Right lobe of liver (tissue), 6 donors: ENCODE data around the gene AMOTL2. TPM values are rescaled to one million over a fixed set of nuclear protein-coding genes. Genes with fewer than 3 reads are reported as not detected.

ENCODE experiments used
- ATAC-seq, 4 donors: fragments of 200-7000 bp; cut with Tn5 transposase; one replicate each; pipeline ENCODE4 v1.9.1; 2020; ENCODE audit warnings: mild to moderate bottlenecking in 4 of 4, moderate library complexity in 4 of 4
- DNase-seq, 3 donors: peaks; one replicate each; pipeline ENCODE4 v3.0.0-alpha.2; 2020
- H3K27ac ChIP-seq, 3 donors: fragments of 200-600 bp; one replicate each; pipeline ENCODE4 v1.8.0; 2022
- H3K27me3 ChIP-seq, 2 donors: fragments of 200-600 bp; one replicate each; pipeline ENCODE4 v1.8.0; 2022
- H3K36me3 ChIP-seq, 4 donors: fragments of 200-600 bp; sonication (generic) in 1 of 4; one replicate each; pipeline versions ENCODE4 v1.5.1 to v1.8.0; 2017 to 2022; ENCODE audit warnings: control low read depth in 1 of 4
- H3K4me1 ChIP-seq, 4 donors: fragments of 200-600 bp; sonication (generic) in 1 of 4; one replicate each; pipeline versions ENCODE4 v1.5.1 to v1.8.0; 2017 to 2022; ENCODE audit warnings: control low read depth in 1 of 4
- H3K4me3 ChIP-seq, 3 donors: fragments of 200-600 bp; one replicate each; pipeline ENCODE4 v1.8.0; 2022
- H3K9me3 ChIP-seq, 4 donors: fragments of 200-600 bp; sonication (generic) in 1 of 4; one replicate each; pipeline versions ENCODE4 v1.5.1 to v1.8.0; 2017 to 2022; ENCODE audit warnings: control low read depth in 1 of 4
- CTCF ChIP-seq, 4 donors: fragments of 200-600 bp in 3 of 4; fragments of 450-650 bp in 1 of 4; IDR thresholded peaks; one replicate each; pipeline versions ENCODE4 v1.5.1 to v1.8.0; 2016 to 2022; ENCODE audit warnings: antibody characterized with exemption in 4 of 4, mild to moderate bottlenecking in 2 of 4
- POLR2A ChIP-seq: fragments of 450-650 bp; IDR thresholded peaks from one replicate; pipeline ENCODE4 v1.6.1; 2017; ENCODE audit warnings: antibody characterized with exemption, mild to moderate bottlenecking
- whole genome bisulfite sequencing: methylation state at CpG from one replicate; pipeline ENCODE4 v1.1.6; 2018; ENCODE audit warnings: low coverage, low lambda C conversion rate; ENCODE audit not compliant: insufficient coverage; ENCODE audit errors: missing lambda C conversion rate; 5-methylcytosine and 5-hydroxymethylcytosine counted together
- intact Hi-C, 2 donors: fragments of 100-400 bp; cut with DNase I; formaldehyde crosslinking; loops; one replicate each; pipeline versions ENCODE4 v1.11.2 to v1.14.1; 2022
- total RNA-seq, 6 experiments: library from RNA; depleted of rRNA in 2 of 6; stranded (reverse); fragments of >200 nt in 2 of 6; fragmentation: NEBNext Ultra II Directional in 3 of 6; extraction: Animal tissue kit (Norgen Biotek cat#: 25700) in 3 of 6; gene quantifications; one replicate each; pipeline versions ENCODE4 v1.1.0 to v1.2.4, GENCODE V29; 2016 to 2023
- donor health status: DM: no; HTN: yes; CAD: no.
- donor health status: DM: no; HTN: no; CAD: no.
- donor health status: DM: no; HTN: no; CAD: no.
- donor health status: DM: no; HTN: yes; CAD: no.
- donor health status: DM: no; HTN: yes; CAD: no.

Gene AMOTL2
- total RNA-seq, 6 experiments from 2014 or later, result 18.0 to 33.3 (median 21.8) TPM

GRCh38 chr3:134320749-134321148 lies 53.5 kb downstream of the AMOTL2 start:
- no peak for TF ChIP-seq POLR2A
- TF ChIP-seq CTCF (IDR thresholded peaks at IDR 0.05), result no peak
- no peak for DNase-seq
- 89% methylated on average over 5 of the region's 6 CpGs for WGBS
- Histone ChIP-seq H3K4me1 (no peaks in the 10 kb centered on the region), H3K9me3 (no peaks in the 10 kb centered on the region), H3K27ac (no peak overlapping the region), H3K36me3 (no peaks in the 10 kb centered on the region), H3K27me3 (no peaks in the 10 kb centered on the region), H3K4me3 (no peak overlapping the region)
- ATAC-seq, result no peak
- intact Hi-C loops, result loop anchor here in 1 of 2 donors (5.0 kb wide), 1 partner anchor 42 kb away; no protein-coding TSS in a partner anchor

- H3K4me3 ChIP-seq, result no peak overlapping the region
- TF ChIP-seq POLR2A (no peak), CTCF (IDR thresholded peaks at IDR 0.05) (no peak)
- no peaks in the 10 kb centered on the region for H3K27me3 ChIP-seq
- ATAC-seq, result no peak
- no peaks in the 10 kb centered on the region for H3K9me3 ChIP-seq
- H3K4me1 ChIP-seq, result peaks cover 0 to 7% (median under 1%) of the 10 kb centered on the region in 4 donors
- intact Hi-C loops, result loop anchor here in 1 of 2 donors (5.0 kb wide), 1 partner anchor 42 kb away; no protein-coding TSS in a partner anchor
- H3K36me3 ChIP-seq, result no peaks in the 10 kb centered on the region
- H3K27ac ChIP-seq, result no peak overlapping the region
- no peak for DNase-seq
- WGBS, result 90% methylated on average over 2 of the region's 2 CpGs
These were observed 54.3 kb downstream of the AMOTL2 start for GRCh38 chr3:134319931-134320330.

- no peak overlapping the region for H3K27ac ChIP-seq
- intact Hi-C loops, result no loop called here
- DNase-seq (no peak), ATAC-seq (no peak)
- H3K9me3 ChIP-seq, result no peaks in the 10 kb centered on the region
- no peak for TF ChIP-seq CTCF (IDR thresholded peaks at IDR 0.05)
- no peak for TF ChIP-seq POLR2A
- 100% methylated on average over 2 of the region's 2 CpGs for WGBS
- no peaks in the 10 kb centered on the region for H3K36me3 ChIP-seq
- no peak overlapping the region for H3K4me3 ChIP-seq
- H3K4me1 ChIP-seq, result peaks cover 0 to 21% (median 8%) of the 10 kb centered on the region in 4 donors
- H3K27me3 ChIP-seq, result no peaks in the 10 kb centered on the region
These were observed 56.1 kb downstream of the AMOTL2 start for GRCh38 chr3:134318166-134318565.

GRCh38 chr3:134317106-134317947 lies 56.9 kb downstream of the AMOTL2 start:
- H3K4me1 ChIP-seq, result peaks cover 0 to 27% (median 8%) of the 10 kb centered on the region in 4 donors
- H3K4me3 ChIP-seq, result no peak overlapping the region
- no peaks in the 10 kb centered on the region for H3K27me3 ChIP-seq
- no peak overlapping the region for H3K27ac ChIP-seq
- DNase-seq (no peak), ATAC-seq (no peak)
- no peaks in the 10 kb centered on the region for H3K36me3 ChIP-seq
- no peak for TF ChIP-seq CTCF (IDR thresholded peaks at IDR 0.05)
- no peak for TF ChIP-seq POLR2A
- WGBS, result 100% methylated on average over 2 of the region's 6 CpGs
- intact Hi-C loops, result no loop called here
- H3K9me3 ChIP-seq, result no peaks in the 10 kb centered on the region
